ENCODE data around the gene TUBB6. TPM values are rescaled to one million over a fixed set of nuclear protein-coding genes. Genes with fewer than 3 reads are reported as not detected.

Gene TUBB6
- total and polyA plus RNA-seq, 12 donors, result 15.7 to 90.8 (median 39.5) TPM

GRCh38 chr18:12304351-12305210, 3.5 kb upstream of the TUBB6 start:
- DNase-seq, result no peak
- Histone ChIP-seq H3K4me1 (replicated peaks in 1 of 2) (peaks cover 0 to 7% of the 10 kb centered on the region in 2 donors), H3K27ac (no peak overlapping the region), H3K27me3 (no peaks in the 10 kb centered on the region), H3K9me3 (replicated peaks in 1 of 3) (no peaks in the 10 kb centered on the region), H3K4me3 (no peak overlapping the region), H3K36me3 (replicated peaks in 1 of 2) (no peaks in the 10 kb centered on the region)
- WGBS, 4 donors, result 74 to 83% (median 82%) methylated on average over 16 to 19 of the region's 19 CpGs
- TF ChIP-seq CTCF (IDR thresholded peaks at IDR 0.05), result no peak
- TF ChIP-seq POLR2A (IDR thresholded peaks at IDR 0.05), result no peak
- intact Hi-C loops (cut with DNase I), result no loop called here

- Histone ChIP-seq H3K4me3 (no peak overlapping the region), H3K27me3 (no peaks in the 10 kb centered on the region), H3K27ac (no peak overlapping the region), H3K36me3 (replicated peaks in 1 of 2) (no peaks in the 10 kb centered on the region), H3K4me1 (replicated peaks in 1 of 2) (peaks cover 0 to 7% of the 10 kb centered on the region in 2 donors), H3K9me3 (replicated peaks in 1 of 3) (no peaks in the 10 kb centered on the region)
- DNase-seq, result no peak
- TF ChIP-seq POLR2A (IDR thresholded peaks at IDR 0.05) (no peak), CTCF (IDR thresholded peaks at IDR 0.05) (no peak)
- 88 to 90% (median 89%) methylated on average over 12 of the region's 12 CpGs for WGBS, 4 donors
- intact Hi-C loops (cut with DNase I), result no loop called here
These were observed 2.8 kb upstream of the TUBB6 start for GRCh38 chr18:12305211-12305610.

- no peak for DNase-seq
- Histone ChIP-seq H3K27ac (no peak overlapping the region), H3K4me3 (no peak overlapping the region), H3K9me3 (replicated peaks in 1 of 3) (no peaks in the 10 kb centered on the region), H3K36me3 (replicated peaks in 1 of 2) (peaks cover 0 to under 1% of the 10 kb centered on the region in 2 donors), H3K27me3 (no peaks in the 10 kb centered on the region), H3K4me1 (replicated peaks in 1 of 2) (peaks cover 0 to 7% of the 10 kb centered on the region in 2 donors)
- WGBS, 4 donors, result 77 to 88% (median 81%) methylated on average over 24 to 25 of the region's 25 CpGs
- intact Hi-C loops (cut with DNase I), result no loop called here
- no peak for TF ChIP-seq POLR2A (IDR thresholded peaks at IDR 0.05)
These were observed 2.0 kb upstream of the TUBB6 start for GRCh38 chr18:12305930-12306629.

- no peak for TF ChIP-seq POLR2A (IDR thresholded peaks at IDR 0.05)
- TF ChIP-seq CTCF (IDR thresholded peaks at IDR 0.05), result no peak
- intact Hi-C loops (cut with DNase I), result no loop called here
- peak overlapping the region in 4 of 5 donors; percentile 65 to 97 (median 78) for H3K27ac ChIP-seq
- H3K9me3 ChIP-seq (replicated peaks in 1 of 3), result peaks cover 0 to 2% (median 0%) of the 10 kb centered on the region in 3 donors
- H3K4me3 ChIP-seq, result peak overlapping the region in 1 of 4 donors; percentile 80
- H3K27me3 ChIP-seq, result no peaks in the 10 kb centered on the region
- peaks cover 0 to 7% of the 10 kb centered on the region in 2 donors for H3K4me1 ChIP-seq (replicated peaks in 1 of 2)
- WGBS, 4 donors, result 30 to 38% (median 32%) methylated on average over 32 to 39 of the region's 39 CpGs
- DNase-seq, result peak in 5 of 7 donors; percentile 21 to 62 (median 32)
- H3K36me3 ChIP-seq (replicated peaks in 1 of 2), result peaks cover 0 to 10% of the 10 kb centered on the region in 2 donors
These were observed 1.0 kb upstream of the TUBB6 start for GRCh38 chr18:12306752-12307700.
